ENCODE data around the gene FSTL5.

Gene FSTL5

DNA sequence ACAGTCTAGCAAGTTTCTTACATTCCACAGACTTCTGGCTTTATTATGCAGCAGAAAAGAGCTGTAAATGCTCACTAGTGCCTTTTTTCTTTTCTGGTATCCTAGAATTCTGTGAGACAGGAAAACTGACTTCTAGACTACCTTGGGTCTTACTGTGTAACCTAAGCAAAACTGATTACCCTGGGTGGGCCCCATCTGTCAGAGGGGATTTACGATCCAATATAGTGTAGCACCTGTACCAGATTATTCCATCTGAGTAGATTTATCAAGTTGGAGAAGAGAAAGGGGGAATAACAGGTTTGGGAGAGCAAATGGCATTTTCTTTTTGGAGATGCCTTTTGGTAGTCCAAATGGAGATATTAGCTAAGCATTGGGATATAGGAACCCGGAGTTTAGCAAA, 46.7 kb downstream of the FSTL5 start:
- Histone ChIP-seq H2AFZ (ENCODE audit: low read depth, low read length, severe bottlenecking) (no peak overlapping the region), H3F3A (ENCODE audit: insufficient read depth) (no peaks in the 10 kb centered on the region), H3K4me3 (ENCODE audit: insufficient read depth, low read length, poor library complexity, severe bottlenecking) (no peak overlapping the region), H3K9ac (ENCODE audit: low read length) (no peak overlapping the region), H3K27ac (ENCODE audit: low read depth, low read length) (no peak overlapping the region), H3K9me3 (ENCODE audit: insufficient read depth, low read length) (no peaks in the 10 kb centered on the region), H4K20me1 (ENCODE audit: low read depth, low read length) (no peaks in the 10 kb centered on the region), H3K4me2 (ENCODE audit: low read depth, low read length, poor library complexity, severe bottlenecking) (no peak overlapping the region), H3K79me2 (ENCODE audit: insufficient read depth, low read length) (no peaks in the 10 kb centered on the region), H3K27me3 (ENCODE audit: low read length) (no peaks in the 10 kb centered on the region), H3K9me2 (replicated peaks; ENCODE audit: insufficient read depth, low read length) (no peaks in the 10 kb centered on the region), H3K36me3 (ENCODE audit: low read length) (no peaks in the 10 kb centered on the region)
- TF ChIP-seq, protein P1, sequence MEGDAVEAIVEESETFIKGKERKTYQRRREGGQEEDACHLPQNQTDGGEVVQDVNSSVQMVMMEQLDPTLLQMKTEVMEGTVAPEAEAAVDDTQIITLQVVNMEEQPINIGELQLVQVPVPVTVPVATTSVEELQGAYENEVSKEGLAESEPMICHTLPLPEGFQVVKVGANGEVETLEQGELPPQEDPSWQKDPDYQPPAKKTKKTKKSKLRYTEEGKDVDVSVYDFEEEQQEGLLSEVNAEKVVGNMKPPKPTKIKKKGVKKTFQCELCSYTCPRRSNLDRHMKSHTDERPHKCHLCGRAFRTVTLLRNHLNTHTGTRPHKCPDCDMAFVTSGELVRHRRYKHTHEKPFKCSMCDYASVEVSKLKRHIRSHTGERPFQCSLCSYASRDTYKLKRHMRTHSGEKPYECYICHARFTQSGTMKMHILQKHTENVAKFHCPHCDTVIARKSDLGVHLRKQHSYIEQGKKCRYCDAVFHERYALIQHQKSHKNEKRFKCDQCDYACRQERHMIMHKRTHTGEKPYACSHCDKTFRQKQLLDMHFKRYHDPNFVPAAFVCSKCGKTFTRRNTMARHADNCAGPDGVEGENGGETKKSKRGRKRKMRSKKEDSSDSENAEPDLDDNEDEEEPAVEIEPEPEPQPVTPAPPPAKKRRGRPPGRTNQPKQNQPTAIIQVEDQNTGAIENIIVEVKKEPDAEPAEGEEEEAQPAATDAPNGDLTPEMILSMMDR (IDR thresholded peaks at IDR 0.05; ENCODE audit: insufficient read depth, low read length, poor library complexity, severe bottlenecking), result no peak
- no peak for TF ChIP-seq EZH2phosphoT487 (conservative IDR thresholded peaks at IDR 0.05; ENCODE audit: low read length)

DNA sequence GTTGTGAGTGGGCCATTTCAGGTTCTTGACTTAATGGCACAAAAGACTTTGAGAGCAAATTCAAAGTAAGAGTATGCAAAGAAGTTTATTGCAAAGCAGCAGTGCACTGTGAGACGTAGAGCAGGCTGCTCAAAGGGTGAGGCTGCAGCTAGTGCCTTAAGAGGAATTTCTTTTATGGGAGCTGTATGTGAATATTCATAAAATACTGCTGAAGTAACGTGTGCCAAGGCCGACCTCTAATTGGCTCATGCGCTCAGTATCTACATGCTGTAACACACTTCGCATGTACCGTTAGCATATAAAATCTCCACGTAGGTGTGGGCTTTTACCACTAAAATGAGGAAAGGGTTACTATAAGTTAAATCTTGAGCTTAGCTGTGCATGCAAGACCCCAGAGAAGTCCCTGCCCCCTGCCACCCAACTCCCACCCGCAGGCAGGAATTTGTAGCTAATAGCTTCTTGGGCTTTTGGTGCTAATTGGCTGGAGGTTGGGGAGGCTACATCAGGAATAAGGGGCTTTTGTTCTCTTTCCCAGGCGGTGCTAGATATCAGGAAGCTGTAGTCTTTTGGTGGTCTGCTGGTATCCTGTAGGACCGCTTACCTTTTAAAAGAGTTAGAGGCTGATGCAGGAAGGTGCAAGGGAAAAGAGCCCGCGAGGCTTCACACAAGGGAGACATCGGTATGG, 47.6 kb downstream of the FSTL5 start:
- H3K36me3 ChIP-seq (ENCODE audit: low read length), result no peaks in the 10 kb centered on the region
- H3K79me2 ChIP-seq (ENCODE audit: insufficient read depth, low read length), result no peaks in the 10 kb centered on the region
- H3K4me3 ChIP-seq (ENCODE audit: insufficient read depth, low read length, poor library complexity, severe bottlenecking), result no peak overlapping the region
- H4K20me1 ChIP-seq (ENCODE audit: low read depth, low read length), result no peaks in the 10 kb centered on the region
- H3K9me3 ChIP-seq (ENCODE audit: insufficient read depth, low read length), result no peaks in the 10 kb centered on the region
- H3K9ac ChIP-seq (ENCODE audit: low read length), result no peak overlapping the region
- H3F3A ChIP-seq (ENCODE audit: insufficient read depth), result no peaks in the 10 kb centered on the region
- H3K4me2 ChIP-seq (ENCODE audit: low read depth, low read length, poor library complexity, severe bottlenecking), result no peak overlapping the region
- H3K27me3 ChIP-seq (ENCODE audit: low read length), result no peaks in the 10 kb centered on the region
- H3K9me2 ChIP-seq (replicated peaks; ENCODE audit: insufficient read depth, low read length), result no peaks in the 10 kb centered on the region
- TF ChIP-seq EZH2phosphoT487 (conservative IDR thresholded peaks at IDR 0.05; ENCODE audit: low read length), result no peak
- TF ChIP-seq, protein P1 (IDR thresholded peaks at IDR 0.05; ENCODE audit: insufficient read depth, low read length, poor library complexity, severe bottlenecking), result no peak
- H3K27ac ChIP-seq (ENCODE audit: low read depth, low read length), result no peak overlapping the region
- no peak overlapping the region for H2AFZ ChIP-seq (ENCODE audit: low read depth, low read length, severe bottlenecking)

DNA sequence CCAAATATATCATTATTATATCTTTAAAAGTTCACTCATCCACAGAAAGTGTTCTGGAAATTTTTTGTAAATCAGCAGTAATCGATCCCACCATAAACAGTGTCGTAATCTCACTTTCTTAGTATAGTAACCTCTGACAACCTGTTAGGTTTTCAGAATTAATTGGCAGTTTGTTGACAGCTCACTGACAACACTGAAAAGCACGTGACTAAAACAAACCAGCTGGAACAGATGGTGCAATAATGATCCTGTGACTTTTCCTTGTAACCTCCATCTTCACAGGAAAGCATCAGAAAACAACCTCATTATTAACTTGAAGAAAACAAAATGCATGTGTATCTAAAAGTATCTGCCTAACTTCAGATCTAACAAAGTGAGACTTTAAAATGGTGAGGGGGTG, 48.5 kb downstream of the FSTL5 start:
- Histone ChIP-seq H3K27ac (ENCODE audit: low read depth, low read length) (no peak overlapping the region), H3K9me2 (replicated peaks; ENCODE audit: insufficient read depth, low read length) (no peaks in the 10 kb centered on the region), H3K27me3 (ENCODE audit: low read length) (no peaks in the 10 kb centered on the region), H3F3A (ENCODE audit: insufficient read depth) (no peaks in the 10 kb centered on the region), H3K9me3 (ENCODE audit: insufficient read depth, low read length) (no peaks in the 10 kb centered on the region), H3K4me3 (ENCODE audit: insufficient read depth, low read length, poor library complexity, severe bottlenecking) (no peak overlapping the region), H3K36me3 (ENCODE audit: low read length) (no peaks in the 10 kb centered on the region), H3K4me2 (ENCODE audit: low read depth, low read length, poor library complexity, severe bottlenecking) (no peak overlapping the region), H4K20me1 (ENCODE audit: low read depth, low read length) (no peaks in the 10 kb centered on the region), H2AFZ (ENCODE audit: low read depth, low read length, severe bottlenecking) (no peak overlapping the region), H3K79me2 (ENCODE audit: insufficient read depth, low read length) (no peaks in the 10 kb centered on the region), H3K9ac (ENCODE audit: low read length) (no peak overlapping the region)
- TF ChIP-seq EZH2phosphoT487 (conservative IDR thresholded peaks at IDR 0.05; ENCODE audit: low read length), result no peak
- TF ChIP-seq, protein P1 (IDR thresholded peaks at IDR 0.05; ENCODE audit: insufficient read depth, low read length, poor library complexity, severe bottlenecking), result no peak

Data from SU-DHL-6 (cell line).